DMS153 treated with DMSO at 0.1 percent for 48 hours (cell line): ENCODE measurements around the gene SLC22A24.
"Not testable (repeated sequence)": the region's sequence is repeated elsewhere in the genome, so short reads cannot be mapped to it uniquely, and the experiment has no call there.

ENCODE experiments used
- DNase-seq: peaks from one replicate; lab custom pipeline; 2025; ENCODE audit not compliant: unreplicated experiment; lab: John Stamatoyannopoulos, UW

SLC22A24 gene, protein sequence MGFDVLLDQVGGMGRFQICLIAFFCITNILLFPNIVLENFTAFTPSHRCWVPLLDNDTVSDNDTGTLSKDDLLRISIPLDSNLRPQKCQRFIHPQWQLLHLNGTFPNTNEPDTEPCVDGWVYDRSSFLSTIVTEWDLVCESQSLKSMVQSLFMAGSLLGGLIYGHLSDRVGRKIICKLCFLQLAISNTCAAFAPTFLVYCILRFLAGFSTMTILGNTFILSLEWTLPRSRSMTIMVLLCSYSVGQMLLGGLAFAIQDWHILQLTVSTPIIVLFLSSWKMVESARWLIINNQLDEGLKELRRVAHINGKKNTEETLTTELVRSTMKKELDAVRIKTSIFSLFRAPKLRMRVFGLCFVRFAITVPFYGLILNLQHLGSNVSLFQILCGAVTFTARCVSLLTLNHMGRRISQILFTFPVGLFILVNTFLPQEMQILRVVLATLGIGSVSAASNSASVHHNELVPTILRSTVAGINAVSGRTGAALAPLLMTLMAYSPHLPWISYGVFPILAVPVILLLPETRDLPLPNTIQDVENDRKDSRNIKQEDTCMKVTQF

GRCh38 chr11:63144121-63144520 lies at the start of gene SLC22A24:
Gene SLC22A24 (minus strand): TSS chr11:63144221. CDS start chr11:63143779, 442 bp downstream.
- no peak for DNase-seq

DNA sequence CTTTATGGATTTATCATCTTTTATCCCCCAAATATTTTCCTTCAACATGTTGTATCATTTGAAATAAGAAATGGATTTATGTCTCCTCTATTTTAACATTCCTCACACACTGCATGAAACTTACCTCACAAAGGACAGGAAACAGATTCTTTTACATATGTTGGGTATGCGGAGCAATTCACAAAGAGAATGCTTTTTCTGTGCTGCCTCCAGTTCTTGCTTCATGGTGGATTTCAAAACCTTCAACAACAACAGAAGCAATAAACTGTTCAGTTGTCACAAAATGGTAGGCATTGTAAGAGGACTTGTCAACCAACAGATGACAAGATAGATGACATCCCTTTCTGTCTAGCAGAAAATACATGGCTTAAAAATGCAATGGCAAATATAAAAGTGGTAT lies 36.5 kb upstream of the SLC22A24 start:
- no peak for DNase-seq

- DNase-seq: no peak
These were observed 35.5 kb upstream of the SLC22A24 start for GRCh38 chr11:63179432-63180041.

DNA sequence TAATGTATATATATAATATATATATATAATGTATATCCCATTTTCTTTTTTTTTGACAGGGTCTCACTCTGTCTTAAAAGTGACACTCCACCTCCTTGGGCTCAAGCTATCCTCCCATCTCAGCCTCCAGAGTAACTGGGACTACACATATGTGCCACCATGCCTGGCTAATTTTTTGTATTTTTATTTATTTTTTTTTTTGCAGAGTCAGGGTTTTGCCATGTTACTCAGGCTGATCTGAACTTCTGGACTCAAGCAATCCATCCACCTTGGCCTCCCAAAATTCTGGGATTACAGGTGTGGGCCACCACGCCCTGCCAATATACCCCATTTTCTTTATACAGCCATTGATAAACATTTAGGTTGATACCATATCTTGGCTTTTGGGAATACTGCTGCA lies 33.9 kb upstream of the SLC22A24 start:
- no peak for DNase-seq

DNA sequence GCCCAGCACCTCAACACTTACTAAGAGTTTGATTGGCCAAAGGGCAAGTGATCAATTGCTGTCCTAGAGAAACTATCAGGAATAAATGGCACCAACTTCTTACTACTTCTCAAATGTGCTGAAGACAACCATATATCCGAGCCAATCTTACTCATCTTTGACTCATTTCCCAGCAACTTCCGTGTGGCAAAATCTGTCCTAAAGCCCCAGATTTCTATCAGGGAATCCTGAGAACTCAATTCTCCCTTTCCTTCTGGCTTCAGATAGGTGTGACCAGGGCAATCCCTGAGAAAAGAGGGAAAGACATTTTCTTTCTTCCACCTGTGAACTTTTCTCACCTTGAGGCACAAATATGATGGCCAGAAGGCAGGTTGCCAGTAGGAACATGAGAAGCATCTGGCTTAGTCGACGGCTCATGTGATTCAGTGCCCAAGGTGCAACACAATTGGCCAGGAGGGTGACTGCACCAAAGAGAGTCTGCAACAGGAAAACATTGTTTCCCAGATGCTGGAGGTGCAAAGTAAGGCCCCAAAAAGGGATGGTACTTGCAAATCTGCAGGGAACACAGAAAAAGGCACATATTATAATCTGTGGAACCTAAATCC lies 21.8 kb upstream of the SLC22A24 start:
- no peak for DNase-seq

- DNase-seq: no peak
These were observed 11.8 kb upstream of the SLC22A24 start for GRCh38 chr11:63155794-63156193.

DNA sequence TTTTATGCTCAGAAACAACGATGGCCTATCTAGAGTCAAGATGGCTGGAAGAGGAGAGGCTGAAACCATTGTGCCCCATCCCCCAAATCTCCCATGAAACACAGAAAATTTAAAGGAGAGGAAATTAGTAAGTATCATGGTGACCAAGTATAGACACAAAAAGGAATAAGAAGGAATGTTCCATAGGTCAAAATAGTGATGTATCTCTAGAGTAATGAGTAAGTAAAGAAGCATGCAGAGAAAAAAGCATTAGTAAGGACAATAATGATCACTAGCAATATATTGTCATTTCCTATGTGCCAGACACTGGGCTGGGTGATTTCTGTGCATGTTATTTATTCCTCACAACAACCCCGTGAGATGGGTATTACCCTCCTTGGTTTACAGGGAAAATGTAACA lies 2.6 kb upstream of the SLC22A24 start:
- no peak for DNase-seq

DNA sequence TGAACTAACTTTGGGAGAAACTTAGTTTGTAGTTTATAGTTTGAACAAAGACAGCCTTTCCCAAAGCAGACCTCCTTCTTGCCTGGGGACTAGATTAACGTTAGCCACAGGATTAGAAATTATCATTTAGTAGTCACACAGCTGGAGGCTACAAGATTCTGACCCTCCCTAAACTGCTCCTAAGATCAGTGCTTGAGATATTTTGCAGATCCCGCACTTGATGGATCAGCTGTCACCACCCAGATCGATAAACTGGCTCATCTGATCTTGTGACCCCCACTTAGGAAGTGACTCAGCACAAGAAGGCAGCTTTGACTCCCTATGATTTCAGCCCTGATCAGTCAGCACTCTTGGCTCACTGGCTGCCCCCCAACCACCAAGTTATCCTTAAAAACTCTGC lies 1.6 kb downstream of the SLC22A24 start:
- DNase-seq: no peak

- DNase-seq: no peak
These were observed 10.8 kb downstream of the SLC22A24 start for GRCh38 chr11:63132985-63133775.

- no peak for DNase-seq
These were observed 44.5 kb downstream of the SLC22A24 start for GRCh38 chr11:63099555-63099954.

DNA sequence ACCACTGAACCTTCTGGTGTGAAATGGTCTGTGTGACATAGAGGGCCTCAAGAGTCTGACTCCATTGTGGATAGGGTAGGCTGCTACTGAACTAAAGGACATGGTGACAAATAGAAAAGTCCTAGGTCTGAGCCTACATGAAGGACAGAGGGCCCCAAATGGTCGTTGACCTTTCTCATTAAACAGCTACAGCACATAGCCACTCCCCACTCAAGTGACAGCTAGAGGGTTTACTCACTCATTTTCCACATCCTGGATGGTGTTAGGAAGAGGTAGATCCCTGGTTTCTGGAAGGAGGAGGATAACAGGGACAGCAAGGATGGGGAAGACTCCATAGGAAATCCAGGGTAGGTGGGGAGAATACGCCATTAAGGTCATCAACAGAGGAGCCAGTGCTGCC lies 63.3 kb downstream of the SLC22A24 start:
- no peak for DNase-seq

DNA sequence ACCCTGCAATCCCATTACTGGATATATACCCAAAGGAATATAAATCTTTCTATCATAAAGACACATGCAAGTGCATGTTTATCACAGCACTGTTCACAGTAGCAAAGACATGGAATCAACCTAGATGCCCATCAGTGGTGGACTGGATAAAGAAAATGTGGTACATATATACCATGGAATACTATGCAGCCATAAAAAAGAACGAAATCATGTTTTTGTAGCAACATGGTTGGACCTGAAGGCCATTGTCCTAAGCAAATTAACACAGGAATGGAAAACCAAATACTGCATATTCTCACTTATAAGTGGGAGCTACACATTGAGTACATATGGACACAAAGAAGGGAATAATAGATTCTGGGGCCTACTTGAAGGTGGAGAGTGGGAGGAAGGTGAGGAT lies 97.8 kb downstream of the SLC22A24 start:
- DNase-seq: not testable (repeated sequence)

DNA sequence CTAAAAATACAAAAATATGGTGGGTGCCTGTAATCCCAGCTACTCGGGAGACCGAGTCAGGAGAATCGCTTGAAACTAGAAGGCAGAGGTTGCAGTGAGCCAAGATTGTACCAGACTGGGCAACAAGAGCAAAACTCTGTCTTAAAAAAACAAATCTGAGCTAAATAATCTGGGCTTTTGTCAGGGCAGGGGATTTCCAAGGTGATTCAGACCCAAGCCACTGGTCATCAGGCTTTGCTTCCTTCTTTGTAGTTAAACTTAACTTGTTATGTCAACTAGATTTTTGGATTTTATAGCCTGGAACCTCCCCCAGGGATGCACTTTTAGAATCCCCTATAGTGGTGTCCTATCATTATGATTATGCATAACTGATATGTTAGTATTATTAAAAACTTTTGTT lies 101.4 kb downstream of the SLC22A24 start:
- DNase-seq: no peak

DNA sequence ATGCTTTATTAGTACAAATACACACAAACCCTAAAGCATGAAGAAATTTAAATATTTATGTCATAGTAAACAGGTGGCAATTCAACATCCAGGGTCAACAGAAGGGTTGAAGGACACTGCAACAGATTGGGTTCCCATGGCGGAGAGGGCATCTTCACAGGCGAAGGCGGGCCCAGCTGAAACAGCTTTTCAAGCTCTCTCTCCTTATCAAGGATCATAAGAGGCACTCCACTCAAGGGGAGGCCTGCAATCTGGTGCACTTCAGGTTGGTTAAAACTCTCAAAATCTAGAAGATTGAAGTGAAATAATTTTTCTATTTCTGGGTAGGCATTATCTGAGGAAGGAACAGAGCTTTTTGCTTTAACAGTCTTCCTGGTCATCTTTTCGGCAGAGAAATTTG lies 111.6 kb downstream of the SLC22A24 start:
- no peak for DNase-seq
